ENCODE data around the gene THAP11.
A peak's percentile ranks its signal among the peaks of the same experiment; 100 is the strongest.

The THAP11 gene

GRCh38 chr16:67881621-67882161 lies 39.6 kb downstream of the THAP11 start:
- TF ChIP-seq, protein P1, sequence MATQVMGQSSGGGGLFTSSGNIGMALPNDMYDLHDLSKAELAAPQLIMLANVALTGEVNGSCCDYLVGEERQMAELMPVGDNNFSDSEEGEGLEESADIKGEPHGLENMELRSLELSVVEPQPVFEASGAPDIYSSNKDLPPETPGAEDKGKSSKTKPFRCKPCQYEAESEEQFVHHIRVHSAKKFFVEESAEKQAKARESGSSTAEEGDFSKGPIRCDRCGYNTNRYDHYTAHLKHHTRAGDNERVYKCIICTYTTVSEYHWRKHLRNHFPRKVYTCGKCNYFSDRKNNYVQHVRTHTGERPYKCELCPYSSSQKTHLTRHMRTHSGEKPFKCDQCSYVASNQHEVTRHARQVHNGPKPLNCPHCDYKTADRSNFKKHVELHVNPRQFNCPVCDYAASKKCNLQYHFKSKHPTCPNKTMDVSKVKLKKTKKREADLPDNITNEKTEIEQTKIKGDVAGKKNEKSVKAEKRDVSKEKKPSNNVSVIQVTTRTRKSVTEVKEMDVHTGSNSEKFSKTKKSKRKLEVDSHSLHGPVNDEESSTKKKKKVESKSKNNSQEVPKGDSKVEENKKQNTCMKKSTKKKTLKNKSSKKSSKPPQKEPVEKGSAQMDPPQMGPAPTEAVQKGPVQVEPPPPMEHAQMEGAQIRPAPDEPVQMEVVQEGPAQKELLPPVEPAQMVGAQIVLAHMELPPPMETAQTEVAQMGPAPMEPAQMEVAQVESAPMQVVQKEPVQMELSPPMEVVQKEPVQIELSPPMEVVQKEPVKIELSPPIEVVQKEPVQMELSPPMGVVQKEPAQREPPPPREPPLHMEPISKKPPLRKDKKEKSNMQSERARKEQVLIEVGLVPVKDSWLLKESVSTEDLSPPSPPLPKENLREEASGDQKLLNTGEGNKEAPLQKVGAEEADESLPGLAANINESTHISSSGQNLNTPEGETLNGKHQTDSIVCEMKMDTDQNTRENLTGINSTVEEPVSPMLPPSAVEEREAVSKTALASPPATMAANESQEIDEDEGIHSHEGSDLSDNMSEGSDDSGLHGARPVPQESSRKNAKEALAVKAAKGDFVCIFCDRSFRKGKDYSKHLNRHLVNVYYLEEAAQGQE (IDR thresholded peaks at IDR 0.05; ENCODE audit: low read depth), result no peak
- TF ChIP-seq TCF12 (IDR thresholded peaks at IDR 0.05; ENCODE audit: low read depth), result no peak
- no peak for TF ChIP-seq CREB1 (IDR thresholded peaks at IDR 0.05; ENCODE audit: low read depth)

- TF ChIP-seq, protein P1 (IDR thresholded peaks at IDR 0.05; ENCODE audit: low read depth), result no peak
- TF ChIP-seq NFIC (IDR thresholded peaks at IDR 0.05) (no peak), RAD21 (IDR thresholded peaks at IDR 0.05; ENCODE audit: low read depth) (no peak), YY1 (IDR thresholded peaks at IDR 0.05; ENCODE audit: low read depth) (no peak), ZBTB7A (IDR thresholded peaks at IDR 0.05; ENCODE audit: low read depth) (no peak)
- TF ChIP-seq, protein P2, sequence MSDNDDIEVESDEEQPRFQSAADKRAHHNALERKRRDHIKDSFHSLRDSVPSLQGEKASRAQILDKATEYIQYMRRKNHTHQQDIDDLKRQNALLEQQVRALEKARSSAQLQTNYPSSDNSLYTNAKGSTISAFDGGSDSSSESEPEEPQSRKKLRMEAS (IDR thresholded peaks at IDR 0.05), result no peak
Measured at GRCh38 chr16:67882374-67883145, 40.4 kb downstream of the THAP11 start.

- TF ChIP-seq YY1 (IDR thresholded peaks at IDR 0.05; ENCODE audit: low read depth), result no peak
- TF ChIP-seq, protein P3, sequence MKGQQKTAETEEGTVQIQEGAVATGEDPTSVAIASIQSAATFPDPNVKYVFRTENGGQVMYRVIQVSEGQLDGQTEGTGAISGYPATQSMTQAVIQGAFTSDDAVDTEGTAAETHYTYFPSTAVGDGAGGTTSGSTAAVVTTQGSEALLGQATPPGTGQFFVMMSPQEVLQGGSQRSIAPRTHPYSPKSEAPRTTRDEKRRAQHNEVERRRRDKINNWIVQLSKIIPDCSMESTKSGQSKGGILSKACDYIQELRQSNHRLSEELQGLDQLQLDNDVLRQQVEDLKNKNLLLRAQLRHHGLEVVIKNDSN (IDR thresholded peaks at IDR 0.05), result peak; percentile 69
- no peak for TF ChIP-seq FOXM1 (IDR thresholded peaks at IDR 0.05; ENCODE audit: borderline replicate concordance, low read depth)
- TF ChIP-seq TAF1 (IDR thresholded peaks at IDR 0.05; ENCODE audit: low read depth), result no peak
- no peak for TF ChIP-seq TCF12 (IDR thresholded peaks at IDR 0.05; ENCODE audit: low read depth)
Measured at GRCh38 chr16:67883146-67883871, 41.2 kb downstream of the THAP11 start.

- TF ChIP-seq TCF12 (IDR thresholded peaks at IDR 0.05; ENCODE audit: low read depth) (no peak), CREB1 (IDR thresholded peaks at IDR 0.05; ENCODE audit: low read depth) (no peak), FOXM1 (IDR thresholded peaks at IDR 0.05; ENCODE audit: borderline replicate concordance, low read depth) (no peak), TAF1 (IDR thresholded peaks at IDR 0.05; ENCODE audit: low read depth) (no peak), NFIC (IDR thresholded peaks at IDR 0.05) (no peak), EGR1 (IDR thresholded peaks at IDR 0.05) (no peak), EP300 (IDR thresholded peaks at IDR 0.05; ENCODE audit: borderline replicate concordance) (no peak), RAD21 (IDR thresholded peaks at IDR 0.05; ENCODE audit: low read depth) (peak; percentile 58), ZBTB7A (IDR thresholded peaks at IDR 0.05; ENCODE audit: low read depth) (no peak)
Measured at GRCh38 chr16:67883872-67884261, 41.7 kb downstream of the THAP11 start.

- TF ChIP-seq CEBPB (IDR thresholded peaks at IDR 0.05) (no peak), NFIC (IDR thresholded peaks at IDR 0.05) (peak; percentile 67; the same call in 1 of the 2 replicates), EGR1 (IDR thresholded peaks at IDR 0.05) (no peak)
- TF ChIP-seq, protein P2 (IDR thresholded peaks at IDR 0.05), result peak; percentile 49; the same call in 1 of the 2 replicates
Measured at GRCh38 chr16:67884684-67885083, 42.6 kb downstream of the THAP11 start, which contains the start of gene NRN1L. NRN1L (plus strand) TSS chr16:67884885; CDS start chr16:67884904, 19 bp downstream.

DNA sequence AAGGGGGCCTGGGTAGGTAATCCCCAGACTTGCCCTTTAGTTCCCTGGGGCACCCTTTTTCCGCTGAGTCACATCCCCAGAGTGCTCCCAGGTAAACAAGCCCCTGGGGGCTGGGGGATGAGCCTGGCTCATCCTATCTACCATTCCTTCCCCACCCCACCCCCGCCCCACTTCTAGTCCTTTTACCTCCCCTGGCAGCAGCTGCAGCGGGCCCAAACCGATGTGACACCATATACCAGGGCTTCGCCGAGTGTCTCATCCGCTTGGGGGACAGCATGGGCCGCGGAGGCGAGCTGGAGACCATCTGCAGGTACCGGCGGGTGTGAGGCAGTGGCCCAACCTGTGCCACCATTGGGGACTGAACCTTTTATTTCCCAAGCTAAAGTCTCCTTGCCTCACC lies 43.4 kb downstream of the THAP11 start:
- TF ChIP-seq TCF12 (IDR thresholded peaks at IDR 0.05; ENCODE audit: low read depth) (no peak), YY1 (IDR thresholded peaks at IDR 0.05; ENCODE audit: low read depth) (no peak), TAF1 (IDR thresholded peaks at IDR 0.05; ENCODE audit: low read depth) (no peak), CEBPB (IDR thresholded peaks at IDR 0.05) (no peak), CREB1 (IDR thresholded peaks at IDR 0.05; ENCODE audit: low read depth) (no peak), ZBTB7A (IDR thresholded peaks at IDR 0.05; ENCODE audit: low read depth) (no peak), EGR1 (IDR thresholded peaks at IDR 0.05) (no peak), RAD21 (IDR thresholded peaks at IDR 0.05; ENCODE audit: low read depth) (no peak), EP300 (IDR thresholded peaks at IDR 0.05; ENCODE audit: borderline replicate concordance) (no peak), FOXM1 (IDR thresholded peaks at IDR 0.05; ENCODE audit: borderline replicate concordance, low read depth) (no peak), NFIC (IDR thresholded peaks at IDR 0.05) (no peak), TEAD4 (IDR thresholded peaks at IDR 0.05) (no peak)
- TF ChIP-seq, protein P2 (IDR thresholded peaks at IDR 0.05), result no peak
- TF ChIP-seq, protein P1 (IDR thresholded peaks at IDR 0.05; ENCODE audit: low read depth), result no peak
- TF ChIP-seq, protein P3 (IDR thresholded peaks at IDR 0.05), result no peak
